HepG2 (cell line): ENCODE measurements around the gene ZBTB20. TPM values are rescaled to one million over a fixed set of nuclear protein-coding genes. Genes with fewer than 3 reads are reported as not detected.

ENCODE experiments used
- ATAC-seq: fragments of 200-7000 bp; cut with Tn5 transposase; 3 replicates; pipeline ENCODE4 v1.9.1; 2020; ENCODE audit warnings: mild to moderate bottlenecking, moderate library complexity
- BruUV-seq: library from RNA; stranded (reverse); fragments of 400-500 nt; replicated peaks from 2 replicates; lab custom pipeline; 2021; lab: Mats Ljungman, UMichigan
- CTCF ChIA-PET: fragments of 300-600 bp; formaldehyde crosslinking; extraction: SDS; loops from one replicate; lab custom pipeline; 2021; ENCODE audit warnings: low total read pairs, inconsistent platforms, low intra/inter-chr PET ratio; lab: Yijun Ruan, JAX
- POLR2A ChIA-PET: fragments of 350-600 bp; sonication (Branson Sonifier 250); formaldehyde crosslinking; loops from one replicate; lab custom pipeline; 2020; ENCODE audit warnings: antibody characterized with exemption, inconsistent platforms; lab: Yijun Ruan, JAX
- DNase-seq: peaks from one replicate; pipeline ENCODE4 v3.0.0-alpha.2; 2015; ENCODE audit warnings: low spot score
- FAIRE-seq: peaks from 3 replicates; lab custom pipeline; 2011; peaks lifted over from hg19 to GRCh38; lab: Jason Lieb, UNC
- H2AFZ ChIP-seq: one replicate; pipeline ENCODE4 v1.6.1; 2011; ENCODE audit warnings: low read length, inconsistent platforms
- H3K27ac ChIP-seq: fragments of 300-600 bp; 3 replicates; pipeline ENCODE4 v1.8.0; 2011; ENCODE audit warnings: mixed run types, mild to moderate bottlenecking, mixed read lengths, low read length, inconsistent platforms; ENCODE audit not compliant: insufficient read depth; ENCODE audit errors: extremely low read length
- H3K27me3 ChIP-seq, 2 experiments: fragments of 200-600 bp in 1 of 2; 2 replicates in 1 of 2; 3 replicates in 1 of 2; pipeline versions ENCODE4 v1.6.0 to v1.8.0; 2011; ENCODE audit warnings: low read length in 2 of 2, mild to moderate bottlenecking in 2 of 2, moderate library complexity in 2 of 2, inconsistent platforms in 1 of 2; ENCODE audit not compliant: insufficient read depth in 2 of 2, control insufficient read depth in 1 of 2
- H3K36me3 ChIP-seq, 2 experiments: fragments of 200-600 bp in 1 of 2; replicated peaks in 1 of 2; 2 replicates in 1 of 2; 3 replicates in 1 of 2; pipeline versions ENCODE4 v1.5.1 to v1.8.0; 2011; ENCODE audit warnings: low read length in 2 of 2, inconsistent platforms in 1 of 2; ENCODE audit not compliant: insufficient read depth in 2 of 2, control insufficient read depth in 1 of 2
- H3K4me1 ChIP-seq: 2 replicates; pipeline ENCODE4 v1.5.1; 2012; ENCODE audit warnings: low read length, inconsistent platforms; ENCODE audit not compliant: insufficient read depth
- H3K4me2 ChIP-seq: 2 replicates; pipeline ENCODE4 v1.6.0; 2011; ENCODE audit warnings: low read depth, low read length, inconsistent platforms
- H3K4me3 ChIP-seq, 3 experiments: fragments of 200-600 bp in 1 of 3; sonication (generic), shearing (Covaris generic) in 1 of 3; replicated peaks in 1 of 3; 2 replicates each; pipeline ENCODE4 v1.5.1; 2011 to 2016; ENCODE audit warnings: low read length in 3 of 3, inconsistent platforms in 2 of 3, low read depth in 2 of 3, mild to moderate bottlenecking in 2 of 3, control low read depth in 1 of 3, mixed read lengths in 1 of 3; ENCODE audit not compliant: insufficient read depth in 1 of 3
- H3K79me2 ChIP-seq: one replicate; pipeline ENCODE4 v1.6.1; 2011; ENCODE audit warnings: low read length, inconsistent platforms; ENCODE audit not compliant: insufficient read depth
- H3K9ac ChIP-seq: 2 replicates; pipeline ENCODE4 v1.6.0; 2011; ENCODE audit warnings: mild to moderate bottlenecking, low read depth, low read length, inconsistent platforms; ENCODE audit not compliant: insufficient read depth
- H3K9me3 ChIP-seq: 2 replicates; pipeline ENCODE4 v1.5.1; 2012; ENCODE audit warnings: mild to moderate bottlenecking, low read length
- H4K20me1 ChIP-seq: 2 replicates; pipeline ENCODE4 v1.6.0; 2011; ENCODE audit warnings: inconsistent platforms, mild to moderate bottlenecking, low read length, moderate library complexity; ENCODE audit not compliant: insufficient read depth
- GPN1 ChIP-seq: sonication (generic); formaldehyde crosslinking; IDR thresholded peaks from 2 replicates; pipeline ENCODE4 v1.5.1; 2020; ENCODE audit warnings: missing genetic modification reagents, borderline replicate concordance
- JARID2 ChIP-seq: sonication (generic); formaldehyde crosslinking; IDR thresholded peaks from 2 replicates; pipeline ENCODE4 v1.8.1; 2023; ENCODE audit warnings: missing genetic modification reagents, inconsistent platforms; ENCODE audit not compliant: insufficient replicate concordance
- MAFG ChIP-seq: sonication (generic); formaldehyde crosslinking; IDR thresholded peaks from 2 replicates; pipeline ENCODE4 v1.5.1; 2020; ENCODE audit warnings: mild to moderate bottlenecking, missing genetic modification reagents
- MIER2 ChIP-seq: IDR thresholded peaks from 2 replicates; pipeline ENCODE4 v1.6.1; 2016; ENCODE audit warnings: missing biosample characterization, missing genetic modification reagents
- NONO ChIP-seq, 2 experiments: fragments of 450-650 bp in 1 of 2; sonication (generic) in 1 of 2; formaldehyde crosslinking in 1 of 2; IDR thresholded peaks in 1 of 2; conservative IDR thresholded peaks in 1 of 2; 2 replicates each; pipeline versions ENCODE4 v1.6.1 to v1.8.0; 2017 to 2022; ENCODE audit warnings: mild to moderate bottlenecking in 1 of 2, missing genetic modification reagents in 1 of 2, moderate library complexity in 1 of 2
- POGZ ChIP-seq: sonication (generic); formaldehyde crosslinking; IDR thresholded peaks from 2 replicates; pipeline ENCODE4 v1.4.0; 2020; ENCODE audit warnings: mild to moderate bottlenecking, missing genetic modification reagents
- RAD51 ChIP-seq: fragments of 450-650 bp; IDR thresholded peaks from 2 replicates; pipeline ENCODE4 v1.6.1; 2016; ENCODE audit warnings: borderline replicate concordance
- TFE3 ChIP-seq: IDR thresholded peaks from 2 replicates; pipeline ENCODE4 v1.6.1; 2016
- ZFP90 ChIP-seq: sonication (generic); formaldehyde crosslinking; IDR thresholded peaks from 2 replicates; pipeline ENCODE4 v1.8.0; 2022; ENCODE audit warnings: missing genetic modification reagents, mild to moderate bottlenecking, inconsistent platforms, borderline replicate concordance
- ZFYVE20 ChIP-seq: sonication (generic); formaldehyde crosslinking; IDR thresholded peaks from 2 replicates; pipeline ENCODE4 v1.8.0; 2023; ENCODE audit warnings: low read depth, mild to moderate bottlenecking, moderate library complexity, missing genetic modification reagents, borderline replicate concordance
- ZGPAT ChIP-seq: IDR thresholded peaks from 2 replicates; pipeline ENCODE4 v1.6.1; 2016; ENCODE audit warnings: mild to moderate bottlenecking
- ZHX1 ChIP-seq: sonication (generic); formaldehyde crosslinking; IDR thresholded peaks from 2 replicates; pipeline ENCODE4 v1.8.1; 2022; ENCODE audit warnings: low read depth, mild to moderate bottlenecking, missing genetic modification reagents
- ZNF33A ChIP-seq: sonication (generic); formaldehyde crosslinking; IDR thresholded peaks from 2 replicates; pipeline ENCODE4 v1.5.1; 2020; ENCODE audit warnings: missing genetic modification reagents, mild to moderate bottlenecking, moderate library complexity, borderline replicate concordance
- ZNF556 ChIP-seq: sonication (generic); formaldehyde crosslinking; IDR thresholded peaks from 2 replicates; pipeline ENCODE4 v1.4.0; 2020; ENCODE audit warnings: mild to moderate bottlenecking, missing genetic modification reagents, borderline replicate concordance
- WGBS: methylation state at CpG from one replicate; pipeline ENCODE4 v1.1.6; 2017; ENCODE audit warnings: low lambda C conversion rate; 5-methylcytosine and 5-hydroxymethylcytosine counted together
- in situ Hi-C: cut with HindIII; loops from 2 replicates; pipeline ENCODE4 v1.10.0; 2017; ENCODE audit warnings: low pct_unique_long_range_greater_than_20kb; ENCODE audit not compliant: extremely low pct_ligation_motif_present
- intact Hi-C: fragments of 100-400 bp; cut with micrococcal nuclease; formaldehyde crosslinking; loops from one replicate; pipeline ENCODE4 v1.10.0; 2022; ENCODE audit not compliant: unreplicated experiment
- polyA plus RNA-seq, 8 experiments: library from polyadenylated mRNA; depleted of rRNA in 3 of 8; stranded (reverse) in 7 of 8; unstranded in 1 of 8; fragments of >200 nt; fragmentation: Illumina TruSeq in 4 of 8; extraction: Trizol in 4 of 8; gene quantifications; 2 replicates each; pipeline versions ENCODE4 v1.2.1 to v1.2.3, GENCODE V29; 2011 to 2016; ENCODE audit warnings: low read depth in 4 of 8, missing spikeins in 1 of 8, mixed read lengths in 1 of 8; ENCODE audit not compliant: insufficient read depth in 1 of 8
- total RNA-seq, 5 experiments: library from RNA; depleted of rRNA; stranded (reverse); fragments of >200 nt; fragmentation: Illumina TruSeq; extraction: Trizol; gene quantifications; 2 replicates each; pipeline ENCODE4 v1.2.3, GENCODE V29; 2016; ENCODE audit warnings: low read depth in 1 of 5

ZBTB20 gene
- total and polyA plus RNA-seq, 2 of the 13 experiments (the other 11 are each of a cell fraction or from before 2014, with no cell fraction given): 1.9 to 8.8 TPM

DNA sequence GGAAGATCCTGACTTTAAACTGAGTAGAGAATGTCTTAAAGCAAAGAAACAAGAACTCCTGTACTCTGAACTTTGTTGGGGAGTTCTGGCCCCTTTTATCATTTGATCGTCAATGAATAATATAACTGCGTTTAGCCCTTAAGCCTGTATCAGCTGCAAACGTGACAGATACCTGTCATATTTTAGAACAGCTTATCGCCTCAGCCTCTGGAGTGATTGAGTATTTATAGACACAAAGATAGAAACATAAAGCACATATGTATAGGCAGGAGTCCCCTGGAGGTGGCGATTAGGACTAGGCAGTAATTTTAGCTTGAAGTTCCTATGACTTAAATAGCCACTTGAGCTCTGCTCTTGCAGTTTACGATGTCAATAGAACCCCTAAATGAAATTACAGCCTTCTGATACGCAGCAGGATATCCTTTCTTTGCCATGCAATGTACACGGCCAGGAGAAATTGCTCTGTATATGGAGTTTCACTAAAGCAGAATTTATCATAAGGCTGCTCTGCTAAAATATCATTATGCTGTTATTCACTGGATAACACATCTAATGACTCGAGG is 531.5 kb downstream of the ZBTB20 start (continued):
- TF ChIP-seq TFE3 (CRISPR knock-in tag): no peak
- TF ChIP-seq MIER2 (CRISPR knock-in tag): no peak
- TF ChIP-seq NONO (IDR thresholded peaks at IDR 0.05): no peak
- TF ChIP-seq NONO (CRISPR knock-in tag; conservative IDR thresholded peaks at IDR 0.05): no peak
- TF ChIP-seq ZNF556 (CRISPR knock-in tag): no peak
- TF ChIP-seq ZGPAT (CRISPR knock-in tag): no peak
- TF ChIP-seq ZNF33A (CRISPR knock-in tag): no peak

DNA sequence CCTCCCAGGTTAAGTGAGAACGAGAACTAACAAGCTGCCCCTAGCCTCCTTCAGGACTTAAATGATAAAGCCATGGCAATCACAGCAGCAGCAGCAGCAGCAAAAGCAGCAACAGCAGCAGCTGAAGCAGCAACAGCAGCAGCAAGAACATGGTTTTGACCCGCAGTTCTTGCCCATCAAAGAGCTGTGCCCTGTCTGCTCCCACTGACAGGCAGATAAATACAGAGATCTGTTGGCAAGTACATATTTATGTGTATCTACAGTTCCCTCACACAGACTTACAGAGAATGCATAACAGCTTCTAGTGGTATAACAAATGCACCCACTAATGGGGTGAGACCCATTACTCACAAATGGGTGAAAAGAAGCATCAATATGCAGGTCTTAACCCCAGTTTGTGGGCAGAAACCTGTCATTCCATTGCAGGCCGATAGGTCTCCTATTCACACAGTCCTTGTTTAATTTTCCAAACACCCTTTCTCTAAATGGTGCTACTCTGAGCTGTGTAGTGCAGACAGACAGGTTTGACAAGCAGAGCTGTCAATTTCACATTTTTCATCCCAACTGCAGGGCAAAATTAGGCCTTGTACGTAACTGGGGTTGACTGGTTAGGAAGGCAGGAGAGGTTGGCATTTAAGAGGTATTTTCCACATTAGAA is 537.0 kb downstream of the ZBTB20 start:
- Histone ChIP-seq H3K9ac (no peak overlapping the region), H3K36me3 (peaks cover 0 to 2% of the 10 kb centered on the region in 2 experiments; a peak in 1 of 5 replicates), H3K79me2 (peaks cover 6% of the 10 kb centered on the region), H3K4me1 (no peaks in the 10 kb centered on the region), H2AFZ (no peak overlapping the region), H3K4me2 (no peak overlapping the region), H3K27ac (no peak overlapping the region), H3K27me3 (no peaks in the 10 kb centered on the region), H4K20me1 (no peaks in the 10 kb centered on the region), H3K9me3 (no peaks in the 10 kb centered on the region), H3K4me3 (no peak overlapping the region)
- DNase-seq (no peak), FAIRE-seq (no peak), ATAC-seq (no peak)
- in situ Hi-C loops (no loop called here), intact Hi-C loops (no loop called here)
- ChIA-PET POLR2A (no interaction called here), CTCF (no interaction called here)
- 98% methylated on average over 3 of the region's 4 CpGs for WGBS
- BruUV-seq: no TSS peak
- TF ChIP-seq MAFG (CRISPR knock-in tag): no peak
- no peak for TF ChIP-seq ZHX1 (CRISPR knock-in tag)
- no peak for TF ChIP-seq GPN1
- no peak for TF ChIP-seq POGZ (CRISPR knock-in tag)
- no peak for TF ChIP-seq RAD51
- TF ChIP-seq ZFYVE20 (CRISPR knock-in tag): no peak
- TF ChIP-seq ZFP90 (CRISPR knock-in tag): no peak
- TF ChIP-seq JARID2 (CRISPR knock-in tag): no peak
